D341Med (cell line): ENCODE measurements around the gene AP2A2.

Source experiments
- DNase-seq: peaks from one replicate; pipeline ENCODE4 v3.0.0; 2012; ENCODE audit warnings: low spot score

AP2A2 gene

DNA sequence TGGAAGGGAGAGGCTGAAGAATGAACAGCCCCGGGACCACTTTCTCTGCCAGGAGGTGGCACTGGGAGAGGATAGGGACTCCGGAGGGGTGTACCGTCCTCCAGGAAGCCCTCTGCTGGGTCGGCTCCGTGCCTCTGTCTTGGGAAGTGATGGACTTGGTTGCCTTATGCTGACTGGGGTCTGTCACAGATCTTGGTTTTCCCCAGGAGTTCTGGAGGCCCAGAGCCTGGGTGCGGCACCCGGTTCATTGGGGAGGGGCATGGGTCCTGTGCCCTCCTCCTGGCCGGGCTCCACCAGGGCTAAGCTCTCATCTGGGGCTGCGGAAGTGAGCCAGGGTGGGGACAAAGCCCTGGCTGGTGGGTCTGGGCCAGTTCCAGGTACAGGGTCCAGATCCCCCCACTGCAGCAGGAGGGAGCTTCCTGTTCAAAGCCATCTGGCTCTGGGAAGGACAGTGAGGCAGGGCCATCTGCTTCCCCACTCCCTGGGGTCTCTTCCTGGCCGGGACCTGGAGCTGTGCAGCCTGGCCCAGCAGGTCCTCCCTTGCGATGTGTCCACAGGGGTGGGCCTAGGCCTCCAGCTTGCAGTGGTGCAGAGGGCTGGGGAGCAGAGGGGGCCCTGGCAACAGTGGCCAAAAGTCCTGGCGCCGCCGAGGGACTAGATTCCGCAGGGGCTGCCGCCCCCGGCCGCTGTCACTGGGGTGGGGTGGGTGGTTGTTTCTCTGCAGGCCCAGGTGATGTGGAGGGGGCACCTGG lies 1.1 kb upstream of the AP2A2 start:
- DNase-seq = peak; percentile 39

DNA sequence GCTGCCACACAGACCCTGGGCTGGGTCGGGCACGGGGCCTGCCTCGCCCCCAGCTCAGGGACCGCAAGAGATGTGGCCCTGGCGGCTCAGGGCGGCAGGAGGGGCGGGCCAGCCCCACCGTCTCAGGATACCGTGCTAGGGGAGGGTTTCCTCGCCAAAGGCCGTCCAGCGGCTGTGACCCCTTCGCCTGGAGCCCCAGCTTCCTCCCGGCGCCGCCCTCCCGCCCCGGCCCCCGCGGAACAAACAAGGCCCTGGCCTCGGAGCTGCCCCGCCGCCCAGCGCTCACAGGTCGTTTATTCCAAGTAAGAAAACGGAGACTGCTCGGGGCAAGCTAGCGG lies 543 bp upstream of the AP2A2 start:
- no peak for DNase-seq

DNA sequence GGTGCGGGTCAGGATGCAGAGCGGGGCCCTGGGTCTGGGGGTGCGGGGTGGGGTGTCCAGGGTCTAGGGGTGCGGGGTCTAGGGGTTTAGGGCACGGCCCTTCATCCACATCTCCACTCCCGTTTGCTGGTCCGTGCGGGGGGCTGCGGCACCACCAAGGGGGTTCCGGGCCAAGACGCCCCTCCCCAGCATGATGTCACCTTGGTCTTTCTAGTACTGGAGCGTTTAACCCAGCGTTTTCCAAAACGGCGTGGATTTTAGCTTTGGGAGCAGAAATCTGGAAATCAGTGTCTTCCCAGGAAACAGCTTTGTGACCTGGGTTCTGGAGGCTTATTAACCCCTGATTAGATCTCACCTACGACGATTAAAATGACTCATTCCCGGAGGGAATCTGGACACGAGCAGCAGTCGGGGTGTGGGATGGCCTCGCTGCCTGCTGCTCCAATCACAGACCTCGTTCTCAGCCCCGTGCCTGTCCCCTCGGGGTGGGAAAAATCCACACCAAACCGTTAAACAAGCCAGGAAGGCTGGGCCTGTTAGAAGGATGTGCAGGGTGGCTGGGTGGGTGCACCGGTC lies 759 bp downstream of the AP2A2 start:
- DNase-seq = peak; percentile 76

DNA sequence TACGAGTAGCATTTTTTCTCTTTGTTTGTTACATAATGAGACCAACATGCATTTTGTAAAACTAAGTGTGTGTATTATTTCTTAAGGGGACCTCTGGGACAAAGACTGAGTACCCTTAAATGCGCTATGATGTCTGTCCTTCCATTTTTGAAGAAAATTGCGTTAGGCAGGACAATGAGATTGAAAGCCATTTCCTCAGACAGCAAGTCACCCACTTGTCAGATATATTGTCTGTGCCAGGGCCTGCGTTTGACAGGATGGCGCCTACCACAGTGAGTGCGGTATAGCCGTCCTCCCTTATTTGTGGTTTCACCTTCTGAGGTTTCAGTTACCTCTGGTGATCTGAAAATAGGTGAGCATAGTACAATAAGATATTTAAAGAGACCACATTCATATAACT lies 2.2 kb downstream of the AP2A2 start:
- no peak for DNase-seq

DNA sequence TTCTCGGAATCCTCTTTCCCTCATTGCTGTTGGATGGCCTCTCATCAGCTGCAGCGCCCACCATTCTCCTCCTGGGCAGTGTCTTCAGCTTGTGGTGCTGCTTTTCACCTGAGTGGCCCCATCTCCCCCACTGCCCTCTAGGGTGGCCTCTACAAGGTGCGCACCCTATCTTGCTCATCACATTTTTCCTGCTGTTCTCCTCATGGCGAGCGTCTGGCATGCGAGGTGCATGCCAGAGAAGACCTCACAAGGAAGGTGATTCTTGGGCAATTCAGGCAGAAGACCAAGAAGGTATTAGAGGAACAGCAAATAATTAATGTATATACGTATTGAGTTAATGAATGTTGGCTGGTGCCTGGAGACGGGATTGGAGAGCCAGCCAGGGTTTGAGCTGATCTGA lies 3.1 kb downstream of the AP2A2 start:
- no peak for DNase-seq

DNA sequence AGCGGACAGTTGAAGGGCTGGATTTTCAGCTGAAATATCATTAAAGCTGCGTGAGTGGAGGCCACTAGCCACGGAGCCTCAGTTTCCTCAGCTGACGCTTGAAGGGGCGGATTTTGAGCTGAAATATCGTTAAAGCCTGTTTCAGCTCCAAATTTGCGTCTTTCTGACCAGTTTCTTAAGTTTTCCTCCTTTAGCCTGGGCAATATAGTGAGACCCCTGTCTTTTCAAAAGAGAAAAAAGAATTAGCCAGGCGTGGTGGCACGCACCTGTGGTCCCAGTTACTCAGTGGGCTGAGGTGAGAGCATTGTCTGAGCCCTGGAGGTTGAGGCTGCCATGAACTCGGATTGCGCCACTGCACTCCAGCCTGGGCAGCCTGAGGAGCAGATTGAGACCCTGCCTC lies 3.7 kb downstream of the AP2A2 start:
- DNase-seq = no peak

DNA sequence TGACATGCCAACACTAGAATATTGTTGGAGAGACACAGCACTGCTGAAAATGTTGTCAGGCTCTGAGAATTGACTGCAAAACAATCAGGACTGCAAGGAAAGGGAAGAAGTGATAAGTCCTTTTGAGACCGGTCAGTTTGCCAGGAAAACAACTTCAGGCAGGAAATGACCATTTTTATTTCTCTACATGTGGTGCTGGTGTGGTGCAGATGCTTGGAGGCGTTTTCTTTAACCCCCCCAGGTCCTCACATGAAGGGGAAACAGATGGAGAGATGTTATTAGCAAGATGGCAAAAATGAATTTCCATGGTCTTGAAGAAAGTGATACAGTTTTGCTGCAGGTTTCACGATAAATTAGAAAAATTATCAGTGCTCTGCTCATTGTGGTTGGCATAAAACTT lies 5.7 kb downstream of the AP2A2 start:
- no peak for DNase-seq

DNA sequence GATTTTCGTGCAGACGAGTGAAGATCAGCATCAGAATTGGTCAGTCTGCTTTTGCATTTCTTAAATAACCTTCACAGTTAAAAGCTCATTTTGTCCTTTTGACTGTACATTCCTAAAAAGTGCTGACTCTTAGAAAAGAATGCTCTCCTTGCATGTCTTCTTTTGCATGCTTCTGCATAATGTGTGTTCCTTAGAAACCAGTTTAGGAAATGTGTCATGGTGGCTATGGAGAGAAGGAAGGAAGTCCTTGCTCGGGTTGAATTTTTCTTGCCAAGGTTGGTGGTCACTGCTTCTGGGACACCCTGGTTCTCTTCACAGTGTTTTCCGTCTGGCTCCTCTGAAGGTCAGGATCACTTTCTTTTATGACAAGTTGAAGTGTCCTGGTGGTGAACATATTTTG lies 6.8 kb downstream of the AP2A2 start:
- DNase-seq = no peak

DNA sequence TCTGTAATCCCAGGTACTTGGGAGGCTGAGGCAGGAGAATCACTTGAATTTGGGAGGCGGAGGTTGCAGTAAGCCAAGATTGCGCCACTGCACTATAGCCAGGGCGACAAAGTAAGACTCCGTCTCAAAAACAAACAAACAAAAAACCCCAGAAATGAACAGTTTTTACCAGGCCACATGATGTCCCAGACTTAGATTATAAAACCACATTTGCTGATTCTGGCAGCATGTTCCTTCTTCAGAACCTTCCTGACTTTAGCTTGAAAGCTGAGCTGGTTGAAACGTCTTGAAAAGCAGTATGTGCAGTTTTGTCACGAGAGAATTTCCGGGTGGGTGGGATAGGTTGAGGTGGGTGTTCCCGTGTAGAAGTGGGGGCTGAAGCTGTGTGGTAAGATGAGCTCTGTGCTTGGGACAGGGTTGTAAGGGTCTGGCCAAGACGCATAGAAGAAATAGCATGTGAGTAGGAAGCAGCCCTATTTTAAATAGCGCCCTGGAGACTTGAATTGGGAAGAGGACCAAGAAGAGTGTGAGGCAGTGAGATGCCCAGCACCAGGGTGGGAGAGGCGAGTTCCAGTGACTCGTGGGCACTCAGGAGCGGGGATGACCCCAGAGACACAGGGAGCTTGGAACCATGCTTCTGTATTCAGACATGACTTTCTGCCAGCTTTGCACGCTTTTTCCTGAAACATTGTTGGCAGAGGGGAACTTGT lies 7.6 kb downstream of the AP2A2 start:
- DNase-seq = no peak

DNA sequence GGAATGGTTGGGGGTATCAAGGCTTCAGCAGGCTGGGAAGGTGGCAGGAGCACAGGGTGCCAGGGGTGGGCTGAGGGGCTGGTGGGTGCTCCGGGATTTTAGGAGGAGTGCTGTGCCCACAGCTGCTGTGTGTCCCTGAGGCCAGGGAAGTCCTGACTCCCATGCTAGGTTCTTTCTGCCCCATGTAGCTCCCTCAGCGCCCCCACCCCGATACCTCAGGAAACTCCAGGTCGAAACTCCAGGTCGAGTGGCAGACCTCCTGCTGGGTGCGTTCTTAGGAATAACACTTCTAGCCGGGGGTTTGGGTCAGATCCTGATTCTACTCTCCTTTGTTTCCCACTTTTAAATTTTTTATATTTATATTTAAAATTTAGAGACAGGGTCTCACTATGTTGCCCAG lies 8.3 kb downstream of the AP2A2 start:
- no peak for DNase-seq

DNA sequence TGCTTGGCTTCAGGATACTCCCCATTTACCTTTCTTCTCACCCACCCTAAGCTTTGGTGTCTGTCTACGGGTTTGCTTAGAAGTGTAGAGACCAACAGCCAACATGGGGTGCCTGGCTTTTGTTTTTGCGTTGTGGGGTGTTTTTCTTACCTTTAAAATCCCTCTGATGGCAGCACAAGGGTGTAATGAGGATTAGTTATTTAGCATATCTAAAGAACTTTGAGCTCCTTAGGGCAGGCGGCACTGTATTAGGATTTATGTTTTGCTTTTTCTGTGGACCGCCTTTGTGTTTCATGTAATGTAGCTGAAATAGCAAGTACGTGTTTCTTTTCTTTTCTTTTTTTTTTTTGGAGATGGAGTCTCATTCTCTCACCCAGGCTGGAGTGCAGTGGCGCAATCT lies 8.9 kb downstream of the AP2A2 start:
- DNase-seq = no peak

DNA sequence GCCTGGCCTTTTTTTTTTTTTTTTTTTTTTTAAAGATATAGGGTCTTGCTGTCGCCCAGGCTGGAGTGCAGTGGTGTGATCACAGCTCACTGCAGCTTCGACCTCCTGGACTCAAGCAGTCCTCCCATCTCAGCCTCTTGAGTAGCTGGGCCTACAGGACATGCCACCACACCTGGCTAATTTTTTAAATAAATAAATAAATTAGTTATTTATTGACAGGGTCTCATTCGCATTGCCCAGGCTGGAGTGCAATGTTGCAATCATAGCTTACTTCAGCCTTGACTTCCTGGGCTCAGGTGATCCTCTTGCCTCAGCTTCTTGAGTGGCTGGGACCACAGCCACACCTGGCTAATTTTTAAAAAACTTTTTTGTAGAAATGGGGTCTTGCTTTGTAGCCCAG lies 10.5 kb downstream of the AP2A2 start:
- DNase-seq = no peak

DNA sequence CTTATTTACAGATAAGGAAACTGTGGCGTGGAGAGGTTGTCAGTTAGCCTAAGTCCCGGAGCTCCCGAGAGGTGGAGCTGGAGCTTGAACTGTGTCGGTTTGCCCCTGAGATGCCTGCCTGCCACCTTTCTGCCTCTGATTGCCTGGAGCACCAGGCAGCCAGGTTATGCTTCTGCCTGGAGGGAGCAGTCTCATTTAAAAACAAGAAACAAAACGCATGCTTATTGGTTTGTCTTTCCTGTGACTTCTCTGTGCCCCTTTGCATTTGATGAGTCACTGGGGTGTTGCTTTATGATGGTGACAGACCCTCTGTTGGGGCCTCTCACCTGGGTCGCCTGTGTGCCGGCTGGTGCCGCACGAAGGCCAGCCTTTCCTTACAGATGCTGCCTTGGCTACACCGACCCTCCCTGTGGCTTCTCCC lies 12.2 kb downstream of the AP2A2 start:
- DNase-seq = no peak

DNA sequence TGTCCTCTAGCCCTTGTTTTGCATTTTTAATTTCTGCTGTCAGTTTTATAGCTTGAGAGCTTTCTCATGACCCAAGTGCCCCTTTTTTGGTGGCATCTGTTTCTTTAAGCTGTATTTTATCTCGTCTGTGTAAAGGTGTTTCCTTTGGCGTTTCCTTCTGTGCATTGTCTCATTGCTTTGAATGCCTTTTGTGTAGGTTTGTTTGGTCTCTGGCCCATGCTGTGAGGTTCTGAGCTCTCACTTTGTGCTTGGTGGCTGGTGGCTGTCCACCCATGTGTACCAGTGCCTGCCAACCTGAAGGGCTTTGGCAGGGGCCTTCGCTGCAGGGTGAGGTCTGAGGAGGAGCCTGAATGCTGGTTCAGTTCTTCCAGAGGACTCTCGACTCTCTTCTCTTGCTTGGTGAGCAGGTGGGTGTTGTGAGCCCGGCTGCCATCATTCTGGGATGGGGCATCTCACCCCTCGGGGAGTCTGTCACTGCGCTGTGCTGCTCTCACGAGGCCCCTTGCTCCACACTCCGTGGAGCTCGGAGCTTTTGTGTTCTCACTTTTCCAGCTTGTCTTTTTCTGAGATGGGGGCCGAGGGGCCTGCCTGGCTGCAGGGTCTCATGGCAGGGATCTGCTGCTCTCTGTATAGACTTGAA lies 14.9 kb downstream of the AP2A2 start:
- no peak for DNase-seq

DNA sequence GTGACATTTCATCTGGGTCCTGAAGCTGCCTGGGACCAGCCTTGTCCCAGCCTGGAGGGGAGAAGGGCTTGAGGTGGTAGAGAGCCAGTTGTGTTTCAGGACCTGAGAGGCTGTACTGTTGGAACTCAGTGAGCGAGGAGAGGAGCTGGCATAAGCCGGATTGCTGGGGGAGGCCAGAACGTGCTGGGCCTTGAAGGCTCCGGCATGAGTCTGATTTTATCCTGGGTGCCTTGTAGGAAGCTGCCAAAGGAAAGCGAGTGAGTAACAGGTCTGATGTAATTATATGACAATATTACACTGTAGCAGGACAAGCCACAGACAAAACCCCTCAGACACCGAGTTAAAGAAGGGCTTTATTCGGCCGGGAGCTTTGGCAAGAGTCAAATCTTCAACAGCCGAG lies 17.2 kb downstream of the AP2A2 start:
- DNase-seq = no peak

DNA sequence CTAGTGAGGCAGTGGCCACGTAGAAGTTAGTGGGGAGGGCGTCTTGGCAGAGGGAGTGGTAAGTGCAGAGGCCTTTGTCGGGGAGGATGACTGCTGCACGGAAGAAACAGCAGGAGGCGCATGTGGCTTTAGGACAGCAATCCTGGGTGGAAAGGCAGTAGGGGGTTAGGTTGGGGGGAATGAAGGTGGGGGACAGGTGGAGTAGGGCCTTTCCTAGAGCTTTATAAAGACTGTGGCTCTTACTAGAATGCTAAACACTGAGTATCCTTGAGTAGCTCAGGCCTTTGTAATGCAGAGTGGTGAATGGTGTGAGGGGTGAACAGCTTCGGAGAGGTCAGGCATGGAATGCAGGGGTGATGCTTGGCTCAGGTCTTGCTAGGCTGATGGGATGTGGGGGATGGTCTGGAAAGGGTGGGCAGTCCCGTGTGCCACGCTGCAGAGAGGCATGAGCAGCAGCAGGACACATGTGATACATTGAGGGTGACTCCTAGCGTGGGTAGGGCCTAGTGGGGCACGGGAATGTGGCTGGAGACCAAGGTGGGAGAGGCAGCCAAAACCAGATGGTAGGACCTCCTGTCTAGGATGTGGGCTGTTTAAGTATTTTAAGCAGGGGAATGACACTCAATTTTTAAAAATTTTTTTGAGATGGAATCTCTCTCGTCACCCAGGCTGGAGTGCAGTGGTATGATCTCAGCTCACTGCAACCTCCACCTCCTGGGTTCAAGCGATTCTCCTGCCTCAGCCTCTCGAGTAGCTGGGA lies 19.2 kb downstream of the AP2A2 start:
- DNase-seq = no peak

DNA sequence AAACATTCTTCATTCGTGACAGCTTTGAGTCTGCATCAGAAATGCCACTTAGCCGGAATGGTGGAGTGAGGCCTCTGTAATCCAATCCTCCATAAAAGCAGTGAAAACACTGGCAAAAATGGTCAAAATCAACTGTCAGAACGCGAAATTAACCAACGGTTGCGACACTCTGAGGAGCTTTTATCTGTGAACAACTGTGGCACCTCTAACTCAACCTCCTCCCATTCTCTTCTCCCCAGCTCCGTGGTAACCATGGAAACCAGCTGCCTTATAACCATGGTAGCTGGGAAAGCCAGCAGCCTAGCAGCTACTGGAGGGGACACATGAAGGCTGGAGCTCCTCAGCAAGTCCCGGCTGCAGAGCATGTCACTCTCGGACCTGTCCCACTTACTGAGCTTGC lies 20.3 kb downstream of the AP2A2 start:
- DNase-seq = no peak

DNA sequence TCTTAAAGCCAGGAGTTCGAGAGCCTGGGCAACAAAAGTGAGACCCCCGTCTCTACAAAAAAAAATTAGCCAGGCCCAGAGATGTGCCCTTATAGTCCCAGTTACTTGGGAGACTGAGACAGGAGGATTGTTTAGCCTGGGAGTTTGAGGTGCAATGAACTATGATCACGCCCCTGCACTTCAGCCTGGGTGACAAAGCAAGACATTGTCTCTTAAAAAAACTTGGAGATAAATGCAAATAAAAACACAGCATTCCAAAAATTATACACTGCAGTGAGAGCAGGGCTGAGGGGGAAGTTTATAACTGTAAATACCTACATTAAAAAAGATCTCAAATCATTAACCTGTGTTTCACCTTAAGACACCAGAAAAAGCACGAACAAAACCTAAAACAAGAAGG lies 22.1 kb downstream of the AP2A2 start:
- no peak for DNase-seq

DNA sequence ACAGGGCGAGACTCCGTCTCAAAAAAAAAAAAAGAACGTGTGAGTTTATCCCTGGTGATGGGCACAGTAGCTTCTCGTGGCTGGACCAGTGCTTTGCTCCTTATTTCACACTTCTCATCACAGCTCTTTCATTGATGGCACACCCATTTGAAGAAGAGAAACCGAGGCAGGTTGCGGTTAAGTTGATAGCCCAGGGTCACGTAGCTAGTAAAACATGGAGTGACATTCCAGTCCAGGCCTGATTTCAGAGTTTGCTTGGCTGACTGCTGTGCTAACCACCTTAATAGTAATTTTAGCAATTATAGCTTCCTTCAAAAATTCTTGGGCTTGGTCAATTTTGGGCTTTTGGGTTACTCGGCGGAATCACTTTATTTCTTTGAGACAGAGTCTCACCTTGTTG lies 25.8 kb downstream of the AP2A2 start:
- DNase-seq = no peak

DNA sequence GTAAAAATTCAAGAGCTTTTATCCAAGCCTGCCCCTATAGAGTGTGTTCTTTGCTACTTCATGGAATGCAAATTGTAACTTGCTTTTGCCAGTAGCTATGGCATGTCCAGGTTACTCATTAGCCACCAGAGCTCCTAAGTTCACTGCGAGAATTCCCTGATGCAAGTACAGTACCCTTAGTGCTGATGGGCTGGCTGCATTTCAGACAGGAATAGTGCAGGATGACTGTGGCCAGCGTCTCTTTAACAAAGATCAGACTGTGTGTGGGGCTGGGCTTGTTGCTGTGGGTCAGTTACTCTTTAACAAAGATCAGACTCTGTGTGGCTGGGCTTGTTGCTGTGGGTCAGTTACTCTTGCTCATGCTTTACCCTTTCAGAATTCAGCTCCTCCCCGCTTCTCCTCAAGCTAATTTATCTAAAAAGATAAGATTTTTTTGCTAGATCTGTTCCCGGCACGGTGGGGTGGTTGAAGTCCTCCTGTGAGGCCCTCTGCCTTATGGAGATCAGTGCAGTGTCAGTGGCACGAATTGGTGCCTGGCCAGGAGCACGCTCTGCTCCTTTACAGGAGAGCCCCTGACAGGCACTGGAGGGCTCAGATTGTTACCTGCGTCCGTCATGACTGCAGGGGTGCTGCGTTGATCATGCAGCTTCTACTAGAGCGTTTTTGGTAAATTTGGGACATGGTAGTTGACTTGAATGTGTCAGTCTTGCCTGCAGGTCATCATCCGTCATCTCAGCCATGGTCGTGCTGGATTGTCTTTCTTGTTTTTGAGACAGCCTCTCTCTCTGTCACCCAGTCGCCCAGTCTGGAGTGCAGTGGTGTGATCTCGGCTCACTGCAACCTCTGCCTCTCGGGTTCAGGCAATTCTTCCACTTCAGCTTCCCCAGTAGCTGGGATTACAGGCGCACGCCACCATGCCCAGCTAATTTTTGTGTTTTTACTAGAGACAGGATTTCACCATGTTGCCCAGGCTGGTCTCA lies 27.0 kb downstream of the AP2A2 start:
- no peak for DNase-seq

DNA sequence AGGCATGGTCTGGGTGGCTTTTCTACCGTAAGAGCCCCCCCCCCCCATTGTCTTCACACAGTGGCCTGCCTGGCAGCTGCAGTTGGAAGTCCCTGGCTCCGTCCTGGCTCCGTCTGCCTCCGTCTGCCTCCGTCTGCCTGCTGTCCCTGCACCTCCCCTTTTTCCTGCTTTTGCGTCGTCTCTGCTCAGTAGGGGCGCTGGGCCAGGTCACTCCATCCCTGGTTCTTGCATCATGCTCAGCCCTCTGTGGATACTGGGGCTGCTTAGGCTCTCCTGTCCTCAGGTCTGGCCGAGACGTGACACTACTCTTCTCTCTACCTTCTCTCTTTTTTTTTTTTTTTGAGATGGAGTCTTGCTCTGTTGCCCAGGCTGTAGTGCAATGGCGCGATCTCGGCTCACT lies 27.8 kb downstream of the AP2A2 start:
- no peak for DNase-seq
